GM19239 (cell line): ENCODE results near the gene EYA4.

Experiments used
- DNase-seq: peaks from one replicate; pipeline ENCODE4 v3.0.0; 2011; ENCODE audit warnings: low spot score; ENCODE audit not compliant: insufficient read length
- FAIRE-seq: peaks from 2 replicates; lab custom pipeline; 2011; peaks lifted over from hg19 to GRCh38; lab: Jason Lieb, UNC

The EYA4 gene

GRCh38 chr6:133428295-133428694 lies 187.1 kb downstream of the EYA4 start:
- FAIRE-seq (no peak), DNase-seq (no peak)

- FAIRE-seq (no peak), DNase-seq (no peak)
Observed at GRCh38 chr6:133430530-133430929, 189.4 kb downstream of the EYA4 start.

DNA sequence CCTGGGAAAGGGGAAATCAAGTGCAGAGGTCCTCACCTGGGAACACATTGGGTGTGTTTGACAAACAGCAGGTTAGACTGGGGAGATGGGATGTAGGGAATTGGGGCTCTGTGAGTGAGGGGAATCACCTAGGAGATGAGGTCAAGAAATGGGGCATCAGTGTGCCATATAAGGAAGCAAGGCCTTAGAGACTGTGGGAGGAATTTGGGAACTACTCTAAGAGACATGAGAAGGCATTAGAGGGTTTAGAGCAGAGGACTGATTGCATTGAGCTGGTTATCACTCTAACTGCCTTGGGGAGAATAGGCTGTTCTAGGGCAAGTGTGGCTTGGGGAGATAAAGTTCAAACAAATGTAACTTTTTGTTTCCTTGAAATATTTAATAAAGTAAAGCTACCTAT lies 189.9 kb downstream of the EYA4 start:
- FAIRE-seq (no peak), DNase-seq (no peak)

DNA sequence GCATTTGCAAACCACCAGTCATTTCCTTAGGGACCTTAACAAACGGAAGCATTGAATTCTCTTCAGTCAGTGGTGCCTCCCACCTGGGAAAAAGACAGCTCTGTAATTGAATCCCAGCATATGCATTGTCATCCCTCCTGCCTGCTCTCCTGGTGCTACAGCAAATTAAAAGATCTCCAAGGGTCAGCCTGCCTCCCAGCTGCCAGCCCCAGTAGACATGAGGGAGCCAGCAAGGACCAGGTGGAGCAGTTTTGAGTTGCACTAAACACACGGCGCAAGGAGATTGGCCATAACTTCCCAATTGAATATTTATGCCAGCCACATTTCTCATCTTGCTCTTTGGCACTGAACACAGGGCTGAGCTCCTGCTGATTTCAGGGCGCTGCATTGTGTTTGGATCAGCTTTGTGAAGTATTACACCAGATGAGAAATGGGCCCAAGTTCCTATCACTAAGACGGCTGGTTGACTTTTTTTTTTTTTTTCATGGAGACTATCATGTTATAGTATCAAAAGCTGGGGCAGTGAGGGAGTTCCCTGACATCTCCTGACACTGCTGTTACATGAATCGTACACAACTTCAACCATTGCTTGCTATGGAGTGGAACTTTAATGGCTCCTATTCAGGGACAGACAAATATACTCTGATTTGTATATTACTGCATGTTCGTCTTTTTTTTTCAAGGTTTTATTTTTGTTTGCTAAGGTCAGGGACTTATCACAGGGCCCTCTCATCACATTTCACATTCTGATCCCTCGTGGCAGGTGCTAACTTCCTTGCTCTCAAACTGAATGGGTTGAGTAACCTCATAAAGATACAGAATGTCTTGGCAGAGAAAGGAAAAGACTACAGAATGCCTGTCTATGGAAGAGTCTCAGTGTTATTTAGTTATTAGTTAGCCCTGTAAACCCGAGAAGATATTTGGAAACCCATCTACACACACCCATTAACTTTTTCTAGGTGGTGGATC lies 191.1 kb downstream of the EYA4 start:
- no peak for FAIRE-seq
- DNase-seq: no peak

DNA sequence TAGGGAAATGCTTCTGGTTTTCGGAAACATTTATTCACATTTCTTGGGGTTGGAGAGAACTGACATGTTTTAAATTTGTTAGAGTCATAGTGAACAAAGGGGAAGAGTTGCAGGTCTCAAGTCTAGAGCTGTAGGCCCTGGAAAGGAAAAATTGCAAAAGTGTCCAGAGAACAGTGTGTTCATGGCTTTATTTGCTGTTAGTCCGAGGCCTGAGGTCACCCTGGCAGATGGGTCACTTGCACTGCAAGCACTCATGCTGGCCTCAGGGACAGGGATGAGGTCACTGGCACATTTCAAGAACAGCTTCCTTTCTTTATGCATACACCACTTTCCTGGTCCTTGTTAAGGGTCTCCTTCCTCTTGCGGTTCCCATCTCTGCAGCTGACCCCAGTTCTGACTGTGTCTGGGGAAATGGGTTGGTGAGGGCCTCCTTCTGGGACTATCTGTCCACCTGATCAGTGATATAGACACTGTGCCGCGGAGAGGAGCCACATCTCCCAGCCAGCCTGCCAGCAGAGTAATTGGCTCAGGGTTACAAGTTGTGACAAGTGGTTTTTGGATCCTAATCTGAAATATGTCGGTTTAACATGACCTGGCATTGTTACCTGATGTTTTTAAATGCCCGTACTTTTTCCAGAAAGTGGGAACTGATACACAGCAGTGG lies 194.0 kb downstream of the EYA4 start:
- no peak for FAIRE-seq
- DNase-seq: no peak

DNA sequence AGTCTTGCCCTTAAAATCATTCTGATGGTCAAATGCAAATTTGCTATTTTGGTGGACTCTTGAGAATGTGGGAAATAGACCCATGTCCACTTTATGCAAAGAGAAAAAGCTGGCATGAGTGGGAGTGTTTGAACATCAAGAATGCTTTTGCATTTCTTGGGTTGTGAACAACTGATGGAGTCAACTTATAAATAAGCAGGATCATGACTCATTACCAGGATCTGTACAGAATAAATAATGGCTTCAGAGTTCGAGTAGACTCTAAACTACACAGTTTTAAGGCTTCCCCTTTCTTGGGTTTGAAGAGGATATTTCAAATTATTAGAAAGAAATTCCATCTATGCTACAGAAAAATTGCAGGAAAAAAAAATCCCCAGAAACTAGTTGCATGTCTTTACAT lies 195.5 kb downstream of the EYA4 start:
- DNase-seq: no peak
- FAIRE-seq: no peak

- FAIRE-seq (no peak), DNase-seq (no peak)
Observed at GRCh38 chr6:133441491-133441890, 200.3 kb downstream of the EYA4 start.

- no peak for DNase-seq
- FAIRE-seq: no peak
Observed at GRCh38 chr6:133446789-133447188, 205.6 kb downstream of the EYA4 start.

GRCh38 chr6:133447924-133448323 lies 206.8 kb downstream of the EYA4 start:
- no peak for FAIRE-seq

DNA sequence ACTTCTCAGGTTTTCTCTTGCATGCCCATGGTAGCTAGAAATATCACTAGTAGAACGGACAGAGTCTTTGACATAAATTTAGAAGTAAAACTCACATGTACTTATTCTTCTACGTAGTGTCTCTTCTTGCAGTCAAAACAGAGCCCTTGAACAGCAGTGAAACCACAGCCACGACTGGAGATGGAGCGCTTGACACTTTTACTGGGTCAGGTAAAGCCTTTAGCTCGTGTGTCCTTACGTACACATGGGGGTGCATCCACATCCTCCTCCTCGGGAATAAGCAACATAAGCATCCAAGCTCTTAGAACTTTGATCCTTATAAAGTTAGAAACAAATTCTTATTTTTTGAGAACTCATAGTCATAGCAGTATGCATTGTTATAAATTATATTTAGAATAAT lies 215.3 kb downstream of the EYA4 start:
- FAIRE-seq: no peak

More at GRCh38 chr6:133447924-133448323, 206.8 kb downstream of the EYA4 start:
- DNase-seq: no peak

GRCh38 chr6:133456944-133457343 lies 215.8 kb downstream of the EYA4 start:
- FAIRE-seq (no peak), DNase-seq (no peak)

More for the DNA sequence above, 215.3 kb downstream of the EYA4 start:
- no peak for DNase-seq

- no peak for FAIRE-seq
- no peak for DNase-seq
Observed at GRCh38 chr6:133460101-133460500, 218.9 kb downstream of the EYA4 start.

GRCh38 chr6:133463790-133464189 lies 222.6 kb downstream of the EYA4 start:
- no peak for DNase-seq
- FAIRE-seq: no peak

DNA sequence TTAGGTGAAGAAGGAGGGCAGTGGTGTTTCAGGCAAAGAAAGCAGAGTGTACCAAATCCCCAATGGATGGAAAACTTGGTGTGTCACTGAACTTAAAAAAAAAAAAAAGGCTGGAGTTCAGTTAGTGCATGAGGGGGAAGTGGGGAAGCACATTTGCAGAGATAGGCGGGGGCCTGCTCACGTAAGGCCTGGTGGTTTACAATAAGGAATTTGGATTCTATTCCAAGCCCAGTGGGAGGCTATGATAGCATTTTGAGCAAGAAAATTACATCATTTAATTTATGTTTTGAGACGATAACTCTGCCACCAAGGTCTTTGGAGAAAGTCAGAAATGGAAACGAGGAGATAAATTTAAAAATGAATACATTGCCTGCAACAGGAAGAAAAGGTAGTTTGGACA lies 225.5 kb downstream of the EYA4 start:
- no peak for FAIRE-seq

GRCh38 chr6:133467231-133467981 lies 226.2 kb downstream of the EYA4 start:
- FAIRE-seq (no peak), DNase-seq (no peak)

More for the DNA sequence above, 225.5 kb downstream of the EYA4 start:
- DNase-seq: no peak

DNA sequence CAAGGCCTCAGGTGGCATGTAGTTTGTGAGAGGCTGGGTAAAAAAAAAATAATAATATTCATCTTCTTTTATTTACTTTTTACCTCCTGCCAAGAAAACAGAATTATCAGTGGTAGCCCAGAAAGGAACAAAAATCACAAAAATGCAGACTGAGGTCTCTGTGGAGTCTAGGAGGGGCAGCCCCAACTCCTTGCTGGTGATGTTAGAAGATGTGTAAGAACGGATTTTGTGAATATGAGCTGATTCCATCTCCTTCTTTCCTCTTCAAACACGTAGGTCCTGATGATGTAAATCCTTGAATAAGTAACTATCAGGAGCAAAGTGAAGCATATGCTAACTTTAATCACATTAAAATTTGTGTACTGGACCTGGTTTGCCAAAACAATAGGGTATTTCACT lies 226.8 kb downstream of the EYA4 start:
- FAIRE-seq (no peak), DNase-seq (no peak)

GRCh38 chr6:133468591-133468990 lies 227.4 kb downstream of the EYA4 start:
- FAIRE-seq (no peak), DNase-seq (no peak)

- no peak for FAIRE-seq
- no peak for DNase-seq
Observed at GRCh38 chr6:133474516-133474915, 233.4 kb downstream of the EYA4 start.

DNA sequence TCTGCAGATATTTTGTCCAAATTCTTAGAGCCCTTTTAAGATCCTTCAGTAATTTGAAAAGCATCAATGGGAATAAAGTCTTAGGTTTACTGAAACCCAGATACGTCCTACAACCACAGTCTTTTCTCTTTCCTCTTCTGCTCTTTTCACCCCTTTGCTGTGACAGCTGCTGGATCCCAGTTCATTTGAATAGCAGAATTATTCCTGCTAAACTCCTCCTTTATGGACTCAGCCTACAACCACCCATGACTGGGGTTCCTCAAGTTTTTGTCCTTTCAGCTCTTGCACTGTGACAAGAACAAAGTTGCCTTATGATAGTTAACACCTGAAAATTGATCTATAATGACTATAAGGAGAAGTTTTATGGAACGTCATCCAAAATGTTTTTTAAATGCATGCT lies 237.5 kb downstream of the EYA4 start:
- DNase-seq (no peak), FAIRE-seq (no peak)

- FAIRE-seq (no peak), DNase-seq (no peak)
Observed at GRCh38 chr6:133487174-133487573, 246.0 kb downstream of the EYA4 start.
